ENCODE data around the gene PLPP7.
"Not testable (repeated sequence)": the region's sequence is repeated elsewhere in the genome, so short reads cannot be mapped to it uniquely, and the experiment has no call there.

Gene PLPP7

GRCh38 chr9:131263701-131264100 is 25.8 kb upstream of the PLPP7 start:
- TF ChIP-seq, protein P1, sequence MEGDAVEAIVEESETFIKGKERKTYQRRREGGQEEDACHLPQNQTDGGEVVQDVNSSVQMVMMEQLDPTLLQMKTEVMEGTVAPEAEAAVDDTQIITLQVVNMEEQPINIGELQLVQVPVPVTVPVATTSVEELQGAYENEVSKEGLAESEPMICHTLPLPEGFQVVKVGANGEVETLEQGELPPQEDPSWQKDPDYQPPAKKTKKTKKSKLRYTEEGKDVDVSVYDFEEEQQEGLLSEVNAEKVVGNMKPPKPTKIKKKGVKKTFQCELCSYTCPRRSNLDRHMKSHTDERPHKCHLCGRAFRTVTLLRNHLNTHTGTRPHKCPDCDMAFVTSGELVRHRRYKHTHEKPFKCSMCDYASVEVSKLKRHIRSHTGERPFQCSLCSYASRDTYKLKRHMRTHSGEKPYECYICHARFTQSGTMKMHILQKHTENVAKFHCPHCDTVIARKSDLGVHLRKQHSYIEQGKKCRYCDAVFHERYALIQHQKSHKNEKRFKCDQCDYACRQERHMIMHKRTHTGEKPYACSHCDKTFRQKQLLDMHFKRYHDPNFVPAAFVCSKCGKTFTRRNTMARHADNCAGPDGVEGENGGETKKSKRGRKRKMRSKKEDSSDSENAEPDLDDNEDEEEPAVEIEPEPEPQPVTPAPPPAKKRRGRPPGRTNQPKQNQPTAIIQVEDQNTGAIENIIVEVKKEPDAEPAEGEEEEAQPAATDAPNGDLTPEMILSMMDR (IDR thresholded peaks at IDR 0.05; ENCODE audit: insufficient read depth, low read length, poor library complexity, severe bottlenecking) = no peak
- no peak overlapping the region for H3K4me3 ChIP-seq (replicated peaks; ENCODE audit: low read depth, low read length)
- no peak for DNase-seq (ENCODE audit: extremely low read depth, insufficient read length)
- no peaks in the 10 kb centered on the region for H3K27me3 ChIP-seq (replicated peaks; ENCODE audit: control insufficient read depth, insufficient read depth, low read length)
- peaks cover 18% of the 10 kb centered on the region for H3K36me3 ChIP-seq (ENCODE audit: control insufficient read depth, insufficient read depth, low read length)

DNA sequence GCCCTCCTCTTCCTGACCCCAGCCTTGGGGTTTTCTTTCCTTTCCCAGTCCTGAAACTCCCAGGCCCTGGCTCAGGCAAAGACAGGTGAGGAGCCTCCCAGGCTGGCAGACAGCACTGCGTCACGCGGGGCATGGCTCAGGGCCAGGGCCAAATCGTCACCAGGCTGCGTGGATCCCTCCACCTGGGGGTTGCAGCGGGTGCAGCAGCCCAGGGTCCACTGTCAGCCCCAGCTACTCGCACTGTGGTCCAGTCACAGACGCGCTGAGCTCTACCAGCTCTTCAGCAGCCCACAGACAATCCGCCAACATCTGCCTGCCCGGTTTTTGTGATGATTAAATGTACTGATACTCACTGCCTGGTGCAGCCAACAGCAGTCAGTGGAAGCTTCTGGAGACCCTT is 25.3 kb upstream of the PLPP7 start:
- H3K27me3 ChIP-seq (replicated peaks; ENCODE audit: control insufficient read depth, insufficient read depth, low read length) = no peaks in the 10 kb centered on the region
- TF ChIP-seq, protein P1 (IDR thresholded peaks at IDR 0.05; ENCODE audit: insufficient read depth, low read length, poor library complexity, severe bottlenecking) = no peak
- DNase-seq (ENCODE audit: extremely low read depth, insufficient read length) = no peak
- no peak overlapping the region for H3K4me3 ChIP-seq (replicated peaks; ENCODE audit: low read depth, low read length)
- peaks cover 18% of the 10 kb centered on the region for H3K36me3 ChIP-seq (ENCODE audit: control insufficient read depth, insufficient read depth, low read length)

DNA sequence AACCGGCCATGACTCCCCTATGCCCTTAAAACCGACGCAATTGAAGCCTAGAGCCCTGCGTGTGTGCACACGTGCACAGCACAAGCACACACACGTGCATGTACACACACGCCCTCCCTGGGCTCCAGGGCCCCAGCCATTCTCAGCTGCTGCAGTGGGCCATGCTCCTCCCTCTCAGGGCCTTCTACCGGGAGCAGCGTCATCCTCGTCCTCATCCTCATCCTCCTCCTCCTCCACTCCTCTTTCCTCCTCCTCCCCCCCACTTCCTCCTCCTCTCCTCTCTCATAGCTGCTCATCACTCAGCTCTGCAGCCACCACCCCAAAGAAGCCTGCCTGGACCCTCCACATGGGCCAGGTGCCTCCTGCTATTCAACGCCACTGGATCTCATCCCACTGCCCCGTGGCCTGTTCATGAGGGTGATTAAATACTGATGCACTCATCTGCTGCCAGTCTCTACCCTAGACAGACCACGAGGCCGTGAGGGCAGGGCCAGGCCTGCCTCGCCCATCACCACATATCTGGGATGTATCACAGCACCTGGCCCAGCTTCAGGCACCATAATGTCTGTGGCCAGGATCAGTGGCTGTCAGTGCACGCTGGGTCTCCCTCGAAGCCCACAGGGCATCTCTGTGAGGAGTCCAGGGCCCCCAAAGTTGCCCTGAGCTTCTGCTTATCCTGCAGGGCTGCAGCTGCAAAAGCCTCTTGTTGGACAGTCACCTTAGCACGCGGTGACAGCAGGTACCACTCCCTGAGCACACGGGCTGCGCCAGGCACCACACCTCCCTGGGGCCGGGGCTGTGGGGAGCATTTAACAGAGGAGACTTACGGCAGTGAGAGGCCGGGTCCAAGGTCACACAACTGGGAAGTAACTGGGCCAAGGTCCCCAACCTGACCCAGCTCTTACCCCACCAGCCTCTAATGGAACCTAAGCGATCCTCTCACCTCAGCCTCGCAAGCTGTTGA is 23.0 kb upstream of the PLPP7 start:
- Histone ChIP-seq H3K27me3 (replicated peaks; ENCODE audit: control insufficient read depth, insufficient read depth, low read length) (no peaks in the 10 kb centered on the region), H3K36me3 (ENCODE audit: control insufficient read depth, insufficient read depth, low read length) (peaks cover 6% of the 10 kb centered on the region), H3K4me3 (replicated peaks; ENCODE audit: low read depth, low read length) (no peak overlapping the region)
- DNase-seq (ENCODE audit: extremely low read depth, insufficient read length) = no peak
- TF ChIP-seq, protein P1 (IDR thresholded peaks at IDR 0.05; ENCODE audit: insufficient read depth, low read length, poor library complexity, severe bottlenecking) = no peak

- Histone ChIP-seq H3K4me3 (replicated peaks; ENCODE audit: low read depth, low read length) (peak overlapping the region; percentile 32), H3K36me3 (ENCODE audit: control insufficient read depth, insufficient read depth, low read length) (peaks cover 3% of the 10 kb centered on the region)
- peak; percentile 74 for DNase-seq (ENCODE audit: extremely low read depth, insufficient read length)
Observed at GRCh38 chr9:131270171-131271015, 19.1 kb upstream of the PLPP7 start.

GRCh38 chr9:131271016-131271273 is 18.6 kb upstream of the PLPP7 start:
- DNase-seq (ENCODE audit: extremely low read depth, insufficient read length); H3K36me3 ChIP-seq (ENCODE audit: control insufficient read depth, insufficient read depth, low read length); H3K27me3 ChIP-seq (replicated peaks; ENCODE audit: control insufficient read depth, insufficient read depth, low read length): not testable (repeated sequence)
- peak overlapping the region; percentile 2 for H3K4me3 ChIP-seq (replicated peaks; ENCODE audit: low read depth, low read length)

More at GRCh38 chr9:131270171-131271015, 19.1 kb upstream of the PLPP7 start:
- TF ChIP-seq, protein P1 (IDR thresholded peaks at IDR 0.05; ENCODE audit: insufficient read depth, low read length, poor library complexity, severe bottlenecking) = no peak
- no peaks in the 10 kb centered on the region for H3K27me3 ChIP-seq (replicated peaks; ENCODE audit: control insufficient read depth, insufficient read depth, low read length)

- Histone ChIP-seq H3K4me3 (replicated peaks; ENCODE audit: low read depth, low read length) (no peak overlapping the region), H3K27me3 (replicated peaks; ENCODE audit: control insufficient read depth, insufficient read depth, low read length) (no peaks in the 10 kb centered on the region)
Observed at GRCh38 chr9:131271506-131271931, 18.0 kb upstream of the PLPP7 start.

More at GRCh38 chr9:131271506-131271931, 18.0 kb upstream of the PLPP7 start:
- DNase-seq (ENCODE audit: extremely low read depth, insufficient read length) = no peak
- H3K36me3 ChIP-seq (ENCODE audit: control insufficient read depth, insufficient read depth, low read length) = no peaks in the 10 kb centered on the region
- TF ChIP-seq, protein P1 (IDR thresholded peaks at IDR 0.05; ENCODE audit: insufficient read depth, low read length, poor library complexity, severe bottlenecking) = no peak
